Spleen (tissue), 7 donors: ENCODE data around the gene FUT7.

ENCODE experiments used
- CTCF ChIP-seq, 11 experiments: fragments of 200-600 bp in 7 of 11; fragments of 450-650 bp in 4 of 11; sonication (generic) in 4 of 11; IDR thresholded peaks in 8 of 11; conservative IDR thresholded peaks in 3 of 11; 1 replicate in 7 of 11; 2 replicates in 4 of 11; pipeline versions ENCODE4 v1.4.0 to v1.8.0; 2016 to 2021; ENCODE audit warnings: antibody characterized with exemption in 11 of 11, inconsistent platforms in 4 of 11, mild to moderate bottlenecking in 1 of 11
- POLR2A ChIP-seq, 3 donors: fragments of 450-650 bp; IDR thresholded peaks; one replicate each; pipeline ENCODE4 v1.5.1; 2017; ENCODE audit warnings: antibody characterized with exemption in 3 of 3, mild to moderate bottlenecking in 1 of 3
- POLR2AphosphoS5 ChIP-seq, 3 donors: sonication (generic); formaldehyde crosslinking; IDR thresholded peaks; one replicate each; pipeline ENCODE4 v1.5.1; 2017; ENCODE audit warnings: antibody characterized with exemption in 3 of 3
- donor health status: DM: no; HTN: no; CAD: no; lungs with moderate emphysema.
- donor health status: DM: no; HTN: no; CAD: no.
- donor health status: DM: no; HTN: no; CAD: no.

GRCh38 chr9:136985853-136986252 lies 46.0 kb downstream of the FUT7 start:
- TF ChIP-seq POLR2AphosphoS5 (IDR thresholded peaks at IDR 0.05) (no peak), CTCF (IDR thresholded peaks at IDR 0.05 in 8 of 11, conservative IDR thresholded peaks at IDR 0.05 in 3 of 11) (no peak), POLR2A (IDR thresholded peaks at IDR 0.05) (no peak)
